ENCODE measurements around the gene SLC22A1. TPM values are rescaled to one million over a fixed set of nuclear protein-coding genes. Genes with fewer than 3 reads are reported as not detected.

The SLC22A1 gene
- total and polyA plus RNA-seq, 2 of the 8 experiments (the other 6 are each of a cell fraction or from before 2014, with no cell fraction given): 0.12 to 0.45 TPM

DNA sequence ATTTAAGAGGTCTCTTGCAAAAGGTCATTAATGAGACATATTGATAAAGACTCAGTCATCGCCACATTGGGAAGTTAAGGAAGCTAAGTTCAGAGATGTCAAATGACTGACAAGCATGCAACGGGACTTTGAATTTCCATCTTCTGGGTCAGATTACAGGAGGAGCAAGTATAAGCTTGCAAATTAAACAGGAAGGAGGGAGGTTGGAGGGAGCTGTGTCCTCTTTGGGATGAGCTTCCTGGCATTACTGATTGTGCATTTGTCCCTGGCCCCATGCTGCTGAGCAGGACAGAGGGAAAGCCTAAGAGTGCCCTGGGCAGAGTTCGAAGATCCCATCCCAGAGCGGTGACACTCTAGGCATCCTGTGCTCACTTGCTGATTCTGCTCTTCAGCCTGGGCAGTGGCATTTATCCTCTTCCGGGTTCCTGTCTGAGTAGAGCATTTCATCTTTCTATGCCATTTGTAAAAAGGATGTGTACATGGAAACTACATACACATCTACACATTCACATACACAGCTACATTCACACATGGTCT, 40.5 kb downstream of the SLC22A1 start (continued):
- TF ChIP-seq KDM4A (IDR thresholded peaks at IDR 0.05; ENCODE audit: low read depth, low read length, severe bottlenecking) (no peak), SP4 (IDR thresholded peaks at IDR 0.05; ENCODE audit: low read length) (no peak), HDAC6 (IDR thresholded peaks at IDR 0.05; ENCODE audit: low read depth, low read length) (no peak), POLR2A (IDR thresholded peaks at IDR 0.05; ENCODE audit: control extremely low read depth in 1 of 2, low read depth in 2 of 2, low read length in 2 of 2) (no peak), KDM1A (IDR thresholded peaks at IDR 0.05; ENCODE audit: borderline replicate concordance, low read length) (no peak), NRF1 (IDR thresholded peaks at IDR 0.05; ENCODE audit: low read depth, low read length) (no peak), CREB1 (IDR thresholded peaks at IDR 0.05) (no peak), SUZ12 (IDR thresholded peaks at IDR 0.05; ENCODE audit: low read length) (no peak), GABPA (IDR thresholded peaks at IDR 0.05; ENCODE audit: borderline replicate concordance, insufficient read depth, low read length) (no peak)
